ENCODE measurements around the gene DSE.

DNA sequence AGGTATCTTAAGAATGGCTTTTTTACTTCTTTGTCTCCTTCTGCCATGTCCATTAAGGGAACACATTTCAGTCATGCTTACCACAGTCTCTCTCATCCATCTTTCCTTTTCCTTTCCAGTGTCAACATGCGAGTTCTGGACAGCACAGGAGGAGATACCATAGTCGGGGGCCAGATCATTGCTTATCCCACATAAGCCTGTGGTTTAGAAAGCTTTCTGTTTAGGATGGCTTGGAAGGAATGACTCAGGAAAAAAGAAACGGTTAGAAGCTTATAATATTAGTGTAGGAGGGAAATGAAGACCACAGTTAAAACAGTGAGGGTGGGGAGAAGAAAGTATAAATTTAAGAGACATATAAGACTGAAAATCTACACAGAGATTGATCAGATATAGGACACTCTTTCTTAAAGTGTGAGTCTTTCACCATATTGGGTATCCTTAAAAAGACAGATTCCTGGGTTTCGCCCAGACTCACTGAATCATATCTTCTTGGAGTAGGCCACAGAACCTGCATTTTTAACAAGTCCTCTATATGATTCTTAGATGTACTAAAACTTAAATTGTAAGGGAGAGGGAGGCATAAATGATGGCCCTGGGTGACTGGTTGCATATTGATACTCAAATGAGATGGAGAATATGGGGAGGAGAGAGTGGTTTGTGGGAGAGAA lies 36.1 kb downstream of the DSE start:
- TF ChIP-seq EZH2 (IDR thresholded peaks at IDR 0.05; ENCODE audit: low read depth), result no peak
- TF ChIP-seq, protein P1, sequence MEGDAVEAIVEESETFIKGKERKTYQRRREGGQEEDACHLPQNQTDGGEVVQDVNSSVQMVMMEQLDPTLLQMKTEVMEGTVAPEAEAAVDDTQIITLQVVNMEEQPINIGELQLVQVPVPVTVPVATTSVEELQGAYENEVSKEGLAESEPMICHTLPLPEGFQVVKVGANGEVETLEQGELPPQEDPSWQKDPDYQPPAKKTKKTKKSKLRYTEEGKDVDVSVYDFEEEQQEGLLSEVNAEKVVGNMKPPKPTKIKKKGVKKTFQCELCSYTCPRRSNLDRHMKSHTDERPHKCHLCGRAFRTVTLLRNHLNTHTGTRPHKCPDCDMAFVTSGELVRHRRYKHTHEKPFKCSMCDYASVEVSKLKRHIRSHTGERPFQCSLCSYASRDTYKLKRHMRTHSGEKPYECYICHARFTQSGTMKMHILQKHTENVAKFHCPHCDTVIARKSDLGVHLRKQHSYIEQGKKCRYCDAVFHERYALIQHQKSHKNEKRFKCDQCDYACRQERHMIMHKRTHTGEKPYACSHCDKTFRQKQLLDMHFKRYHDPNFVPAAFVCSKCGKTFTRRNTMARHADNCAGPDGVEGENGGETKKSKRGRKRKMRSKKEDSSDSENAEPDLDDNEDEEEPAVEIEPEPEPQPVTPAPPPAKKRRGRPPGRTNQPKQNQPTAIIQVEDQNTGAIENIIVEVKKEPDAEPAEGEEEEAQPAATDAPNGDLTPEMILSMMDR (conservative IDR thresholded peaks at IDR 0.05), result no peak

Data from PC-9 (cell line).